Chondrocyte (in vitro differentiated cells): ENCODE data around the gene MAN1B1. TPM values are rescaled to one million over a fixed set of nuclear protein-coding genes. Genes with fewer than 3 reads are reported as not detected.

Experiments used
- DNase-seq: peaks from one replicate; pipeline ENCODE4 v3.0.0; 2021; ENCODE audit warnings: mixed read lengths, low spot score
- H3K27ac Mint-ChIP-seq: one replicate; pipeline ENCODE4 v1.8.0; 2021; ENCODE audit warnings: mild to moderate bottlenecking, moderate library complexity, mixed read lengths; ENCODE audit not compliant: unreplicated experiment
- H3K27me3 Mint-ChIP-seq: 2 replicates; pipeline ENCODE4 v1.8.0; 2021; ENCODE audit warnings: low read depth, mixed read lengths
- H3K36me3 Mint-ChIP-seq: 2 replicates; pipeline ENCODE4 v1.8.0; 2021; ENCODE audit warnings: low read depth, mixed read lengths
- H3K4me1 Mint-ChIP-seq: 2 replicates; pipeline ENCODE4 v1.8.0; 2021; ENCODE audit warnings: low read depth, mild to moderate bottlenecking, mixed read lengths
- H3K4me3 Mint-ChIP-seq: one replicate; pipeline ENCODE4 v1.8.0; 2021; ENCODE audit warnings: mild to moderate bottlenecking, moderate library complexity, mixed read lengths; ENCODE audit not compliant: unreplicated experiment
- H3K9me3 Mint-ChIP-seq: 2 replicates; pipeline ENCODE4 v1.8.0; 2021; ENCODE audit warnings: low read depth, mixed read lengths
- total RNA-seq: library from RNA; stranded (reverse); gene quantifications from 3 replicates; pipeline ENCODE4 v1.2.1, GENCODE V29; 2021
- TF ChIP-seq, protein P1 (sequence below): fragments of 200-600 bp; sonication (generic); IDR thresholded peaks from 2 replicates; pipeline ENCODE4 v1.5.0; 2021; ENCODE audit warnings: antibody characterized with exemption, mild to moderate bottlenecking, moderate library complexity

MAN1B1 gene
- total RNA-seq, 1 donor from 2014 or later: 117 TPM

DNA sequence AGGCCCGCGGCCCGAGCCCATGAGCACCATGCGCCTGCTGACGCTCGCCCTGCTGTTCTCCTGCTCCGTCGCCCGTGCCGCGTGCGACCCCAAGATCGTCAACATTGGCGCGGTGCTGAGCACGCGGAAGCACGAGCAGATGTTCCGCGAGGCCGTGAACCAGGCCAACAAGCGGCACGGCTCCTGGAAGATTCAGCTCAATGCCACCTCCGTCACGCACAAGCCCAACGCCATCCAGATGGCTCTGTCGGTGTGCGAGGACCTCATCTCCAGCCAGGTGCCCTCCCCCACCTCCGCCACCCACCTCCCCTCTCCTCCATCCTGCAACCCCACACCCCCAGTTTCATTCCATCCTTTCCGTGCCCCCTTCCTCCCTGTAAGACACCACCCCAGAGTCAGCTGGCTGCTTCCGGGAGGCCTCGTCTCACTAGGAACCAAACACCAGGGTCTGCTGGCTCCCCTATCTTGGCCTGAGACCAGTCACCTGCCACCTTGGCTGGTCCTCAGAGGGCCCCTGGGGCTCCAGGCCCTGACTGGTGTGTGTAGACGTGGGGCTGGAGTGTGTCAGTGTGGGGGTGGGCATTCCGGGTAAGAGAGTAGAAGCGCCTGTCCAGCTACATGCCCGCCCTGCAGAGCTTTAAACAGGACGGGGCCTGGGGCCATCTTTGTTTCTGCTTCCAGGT, 52.8 kb downstream of the MAN1B1 start:
- TF ChIP-seq, protein P1, sequence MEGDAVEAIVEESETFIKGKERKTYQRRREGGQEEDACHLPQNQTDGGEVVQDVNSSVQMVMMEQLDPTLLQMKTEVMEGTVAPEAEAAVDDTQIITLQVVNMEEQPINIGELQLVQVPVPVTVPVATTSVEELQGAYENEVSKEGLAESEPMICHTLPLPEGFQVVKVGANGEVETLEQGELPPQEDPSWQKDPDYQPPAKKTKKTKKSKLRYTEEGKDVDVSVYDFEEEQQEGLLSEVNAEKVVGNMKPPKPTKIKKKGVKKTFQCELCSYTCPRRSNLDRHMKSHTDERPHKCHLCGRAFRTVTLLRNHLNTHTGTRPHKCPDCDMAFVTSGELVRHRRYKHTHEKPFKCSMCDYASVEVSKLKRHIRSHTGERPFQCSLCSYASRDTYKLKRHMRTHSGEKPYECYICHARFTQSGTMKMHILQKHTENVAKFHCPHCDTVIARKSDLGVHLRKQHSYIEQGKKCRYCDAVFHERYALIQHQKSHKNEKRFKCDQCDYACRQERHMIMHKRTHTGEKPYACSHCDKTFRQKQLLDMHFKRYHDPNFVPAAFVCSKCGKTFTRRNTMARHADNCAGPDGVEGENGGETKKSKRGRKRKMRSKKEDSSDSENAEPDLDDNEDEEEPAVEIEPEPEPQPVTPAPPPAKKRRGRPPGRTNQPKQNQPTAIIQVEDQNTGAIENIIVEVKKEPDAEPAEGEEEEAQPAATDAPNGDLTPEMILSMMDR: no peak
- no peaks in the 10 kb centered on the region for H3K36me3 Mint-ChIP-seq
- H3K4me1 Mint-ChIP-seq: no peaks in the 10 kb centered on the region
- H3K27me3 Mint-ChIP-seq: peaks cover 43% of the 10 kb centered on the region
- peak; percentile 79 for DNase-seq
- no peak overlapping the region for H3K27ac Mint-ChIP-seq
- no peaks in the 10 kb centered on the region for H3K9me3 Mint-ChIP-seq
- no peak overlapping the region for H3K4me3 Mint-ChIP-seq

DNA sequence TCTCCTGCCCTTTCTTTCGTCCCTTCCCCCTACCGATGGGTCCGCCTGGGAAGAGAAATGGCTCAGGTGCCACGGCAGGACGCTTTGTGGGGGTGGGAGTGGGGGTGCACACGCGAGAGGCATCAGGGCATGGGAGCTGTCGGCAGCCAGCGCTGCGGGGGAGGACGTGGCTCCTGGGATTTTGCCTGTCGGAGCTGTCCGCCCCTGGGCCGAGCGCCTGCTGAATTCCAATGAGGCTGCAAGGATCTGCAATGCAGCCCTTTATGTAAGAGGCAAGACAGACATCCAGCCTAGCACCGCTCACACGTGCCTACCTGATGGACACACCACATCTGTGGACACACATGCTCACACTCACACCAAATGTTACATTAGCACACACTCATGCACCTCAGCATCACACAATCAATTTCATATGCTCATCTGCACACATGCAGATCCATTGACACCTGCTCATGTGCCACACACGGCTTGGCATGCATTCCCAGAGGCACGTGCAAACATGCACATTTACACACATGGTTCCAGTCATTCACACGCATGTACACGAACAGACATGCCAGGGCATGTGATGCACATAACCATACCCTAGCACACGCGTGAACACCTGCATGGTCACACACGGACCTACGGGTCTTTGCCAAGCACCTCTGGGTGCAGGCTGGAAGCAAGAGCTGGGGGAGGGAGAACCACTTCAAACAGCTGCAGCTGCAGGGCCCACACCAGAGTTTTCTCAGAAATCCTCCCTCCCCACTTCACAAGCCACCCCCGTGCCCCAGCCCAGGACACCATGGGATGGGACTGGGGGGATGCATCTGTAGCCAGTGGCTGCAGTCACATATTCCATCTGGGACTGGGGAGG, 53.6 kb downstream of the MAN1B1 start:
- DNase-seq: peak; percentile 77
- no peak overlapping the region for H3K4me3 Mint-ChIP-seq
- no peak overlapping the region for H3K27ac Mint-ChIP-seq
- H3K9me3 Mint-ChIP-seq: no peaks in the 10 kb centered on the region
- TF ChIP-seq, protein P1: no peak
- no peaks in the 10 kb centered on the region for H3K4me1 Mint-ChIP-seq
- H3K36me3 Mint-ChIP-seq: no peaks in the 10 kb centered on the region
- peaks cover 43% of the 10 kb centered on the region for H3K27me3 Mint-ChIP-seq

DNA sequence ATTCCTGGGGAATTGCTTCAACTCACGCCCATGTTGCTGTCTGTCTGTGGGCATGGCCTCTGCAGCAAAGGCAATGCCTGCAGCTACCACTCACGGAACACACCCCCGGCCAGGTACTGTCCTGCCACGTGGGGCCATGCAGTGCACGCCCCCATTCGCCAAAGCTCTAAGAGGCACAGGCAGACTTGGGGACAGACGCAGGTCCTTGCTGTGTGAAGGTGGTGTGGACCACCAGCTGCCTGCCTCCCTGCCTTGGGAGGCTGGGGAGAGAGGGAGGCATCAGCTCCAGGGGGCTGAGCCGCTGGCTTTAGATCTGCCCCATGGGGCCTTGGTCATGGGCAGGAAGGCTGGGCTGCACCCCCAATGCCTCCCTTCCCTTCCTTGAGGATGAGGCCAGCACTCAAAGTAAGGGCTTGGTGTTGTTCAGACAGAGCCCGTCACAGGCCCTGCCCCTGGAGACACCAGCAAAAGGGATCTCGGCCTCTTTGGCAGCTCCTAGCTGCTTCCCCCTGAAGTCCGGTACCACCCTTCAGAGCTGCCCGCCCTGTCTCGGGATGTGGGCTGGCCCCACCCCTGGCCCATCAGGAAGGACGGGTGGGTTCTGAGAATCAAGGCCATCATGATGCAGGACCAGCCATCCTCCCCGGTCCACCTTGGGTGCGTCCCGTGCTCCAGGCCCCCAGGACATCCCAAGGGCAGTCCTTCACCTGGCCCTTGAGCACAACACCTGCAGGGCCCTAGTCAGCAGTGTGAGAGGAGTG, 54.4 kb downstream of the MAN1B1 start:
- H3K36me3 Mint-ChIP-seq: no peaks in the 10 kb centered on the region
- H3K9me3 Mint-ChIP-seq: no peaks in the 10 kb centered on the region
- peaks cover 39% of the 10 kb centered on the region for H3K27me3 Mint-ChIP-seq
- no peak overlapping the region for H3K27ac Mint-ChIP-seq
- DNase-seq: peak; percentile 79
- no peaks in the 10 kb centered on the region for H3K4me1 Mint-ChIP-seq
- TF ChIP-seq, protein P1: no peak
- no peak overlapping the region for H3K4me3 Mint-ChIP-seq

DNA sequence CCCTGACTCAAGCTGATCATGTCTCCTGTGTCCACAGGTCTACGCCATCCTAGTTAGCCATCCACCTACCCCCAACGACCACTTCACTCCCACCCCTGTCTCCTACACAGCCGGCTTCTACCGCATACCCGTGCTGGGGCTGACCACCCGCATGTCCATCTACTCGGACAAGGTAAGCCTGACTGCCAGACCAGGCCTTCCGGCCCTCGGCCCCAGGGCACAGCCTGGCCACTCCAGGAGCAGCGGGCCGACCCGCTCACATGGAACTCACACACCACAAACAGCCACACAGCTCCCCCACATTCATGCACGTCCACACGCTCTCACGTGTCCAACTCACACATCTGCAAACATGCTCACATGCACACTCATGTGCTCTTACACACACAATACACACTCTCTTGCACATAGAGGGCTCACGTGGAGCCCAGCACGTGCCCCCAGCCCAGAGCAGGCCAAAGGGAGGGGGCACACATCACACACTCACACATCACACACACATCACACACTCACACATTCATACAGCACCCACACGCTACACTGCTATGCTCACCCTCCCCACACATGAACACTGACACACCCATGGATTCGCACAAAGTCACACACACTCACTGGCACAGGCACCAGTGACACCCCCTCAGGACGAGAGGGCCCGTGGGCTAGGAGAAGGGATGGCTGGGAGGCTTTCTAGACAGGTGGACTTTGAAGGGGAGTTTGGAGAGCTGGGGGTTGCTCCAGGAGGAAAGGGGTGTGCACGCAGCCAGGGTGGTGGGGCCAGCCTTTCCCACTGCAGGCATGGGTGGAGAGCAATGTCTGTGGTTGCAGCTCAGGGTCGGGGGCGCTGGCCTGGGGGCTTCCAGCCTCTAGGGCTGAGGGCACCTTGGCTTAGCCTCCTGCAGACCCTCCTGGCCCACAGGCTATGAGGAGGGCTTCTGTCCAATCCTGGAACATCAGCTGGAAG, 55.5 kb downstream of the MAN1B1 start:
- H3K4me1 Mint-ChIP-seq: no peaks in the 10 kb centered on the region
- H3K27me3 Mint-ChIP-seq: peaks cover 41% of the 10 kb centered on the region
- H3K9me3 Mint-ChIP-seq: no peaks in the 10 kb centered on the region
- TF ChIP-seq, protein P1: no peak
- no peaks in the 10 kb centered on the region for H3K36me3 Mint-ChIP-seq
- no peak overlapping the region for H3K27ac Mint-ChIP-seq
- H3K4me3 Mint-ChIP-seq: no peak overlapping the region
- peak; percentile 79 for DNase-seq
